Trophoblast cell (in vitro differentiated cells and primary cell): Measurements from ENCODE around the gene ABCF3.
A peak's percentile ranks its signal among the peaks of the same experiment; 100 is the strongest.

Source experiments
- DNase-seq, 2 donors: peaks; one replicate each; pipeline ENCODE4 v3.0.0-alpha.2; 2016
- H2AFZ ChIP-seq: 2 replicates; pipeline ENCODE4 v1.6.1; 2013; ENCODE audit warnings: low read length, moderate library complexity, mild to moderate bottlenecking; ENCODE audit not compliant: insufficient read depth, poor library complexity
- H2AK5ac ChIP-seq: 2 replicates; pipeline ENCODE4 v1.6.1; 2013; ENCODE audit warnings: mild to moderate bottlenecking, low read length
- H2BK120ac ChIP-seq: 2 replicates; pipeline ENCODE4 v1.6.1; 2013; ENCODE audit warnings: low read length, mild to moderate bottlenecking, moderate library complexity; ENCODE audit not compliant: insufficient read depth, poor library complexity
- H2BK12ac ChIP-seq: 2 replicates; pipeline ENCODE4 v1.6.1; 2013; ENCODE audit warnings: mild to moderate bottlenecking, low read length, moderate library complexity
- H2BK5ac ChIP-seq: 2 replicates; pipeline ENCODE4 v1.6.1; 2013; ENCODE audit warnings: low read length, low read depth, moderate library complexity, mild to moderate bottlenecking; ENCODE audit not compliant: poor library complexity
- H3K14ac ChIP-seq: 2 replicates; pipeline ENCODE4 v1.6.1; 2013; ENCODE audit warnings: mild to moderate bottlenecking, low read length
- H3K18ac ChIP-seq: 2 replicates; pipeline ENCODE4 v1.6.1; 2013; ENCODE audit warnings: mild to moderate bottlenecking, low read length
- H3K23ac ChIP-seq: 2 replicates; pipeline ENCODE4 v1.6.1; 2013; ENCODE audit warnings: low read length
- H3K27ac ChIP-seq: 2 replicates; pipeline ENCODE4 v1.5.1; 2013; ENCODE audit warnings: low read depth, mild to moderate bottlenecking, inconsistent platforms, low read length, moderate library complexity
- H3K27me3 ChIP-seq: 2 replicates; pipeline ENCODE4 v1.6.1; 2013; ENCODE audit warnings: inconsistent platforms, mild to moderate bottlenecking, low read length, moderate library complexity; ENCODE audit not compliant: insufficient read depth
- H3K36me3 ChIP-seq, 2 experiments: 1 replicate in 1 of 2; 2 replicates in 1 of 2; pipeline ENCODE4 v1.6.1; 2013; ENCODE audit warnings: low read length in 2 of 2, mild to moderate bottlenecking in 2 of 2, moderate library complexity in 1 of 2; ENCODE audit not compliant: insufficient read depth in 2 of 2, control insufficient read depth in 1 of 2
- H3K4ac ChIP-seq: 2 replicates; pipeline ENCODE4 v1.6.1; 2013; ENCODE audit warnings: low read depth, mild to moderate bottlenecking, low read length, moderate library complexity
- H3K4me1 ChIP-seq, 2 experiments: 1 replicate in 1 of 2; 2 replicates in 1 of 2; pipeline ENCODE4 v1.6.1; 2013; ENCODE audit warnings: low read length in 2 of 2, mild to moderate bottlenecking in 2 of 2, moderate library complexity in 1 of 2; ENCODE audit not compliant: insufficient read depth in 2 of 2, control insufficient read depth in 1 of 2
- H3K4me2 ChIP-seq: 2 replicates; pipeline ENCODE4 v1.6.1; 2013; ENCODE audit warnings: inconsistent platforms, mild to moderate bottlenecking, low read length, moderate library complexity
- H3K4me3 ChIP-seq: 2 replicates; pipeline ENCODE4 v1.5.1; 2013; ENCODE audit warnings: mild to moderate bottlenecking, low read depth, low read length, inconsistent platforms
- H3K79me1 ChIP-seq: one replicate; pipeline ENCODE4 v1.6.1; 2013; ENCODE audit warnings: low read length
- H3K79me2 ChIP-seq: 2 replicates; pipeline ENCODE4 v1.6.1; 2013; ENCODE audit warnings: low read length, mild to moderate bottlenecking; ENCODE audit not compliant: control insufficient read depth, insufficient read depth, poor library complexity
- H3K9ac ChIP-seq: 2 replicates; pipeline ENCODE4 v1.6.1; 2013; ENCODE audit warnings: mild to moderate bottlenecking, low read length
- H3K9me3 ChIP-seq: 2 replicates; pipeline ENCODE4 v1.6.1; 2013; ENCODE audit warnings: low read depth, mild to moderate bottlenecking, control low read depth, inconsistent platforms, low read length; ENCODE audit not compliant: insufficient read depth
- H4K12ac ChIP-seq: 2 replicates; pipeline ENCODE4 v1.6.1; 2013; ENCODE audit warnings: low read depth, mild to moderate bottlenecking, low read length, moderate library complexity
- H4K8ac ChIP-seq: 2 replicates; pipeline ENCODE4 v1.6.1; 2013; ENCODE audit warnings: low read depth, mild to moderate bottlenecking, low read length, moderate library complexity
- H4K91ac ChIP-seq: one replicate; pipeline ENCODE4 v1.6.1; 2013; ENCODE audit warnings: low read depth, mild to moderate bottlenecking, low read length, moderate library complexity
- WGBS: extraction: QIAGEN DNeasy Blood & Tissue Kit; methylation state at CpG from one replicate; pipeline ENCODE4 v1.1.7; 2013; ENCODE audit warnings: missing lambda C conversion rate; ENCODE audit not compliant: insufficient read length, insufficient coverage; ENCODE audit errors: extremely low coverage; 5-methylcytosine and 5-hydroxymethylcytosine counted together

Gene ABCF3

DNA sequence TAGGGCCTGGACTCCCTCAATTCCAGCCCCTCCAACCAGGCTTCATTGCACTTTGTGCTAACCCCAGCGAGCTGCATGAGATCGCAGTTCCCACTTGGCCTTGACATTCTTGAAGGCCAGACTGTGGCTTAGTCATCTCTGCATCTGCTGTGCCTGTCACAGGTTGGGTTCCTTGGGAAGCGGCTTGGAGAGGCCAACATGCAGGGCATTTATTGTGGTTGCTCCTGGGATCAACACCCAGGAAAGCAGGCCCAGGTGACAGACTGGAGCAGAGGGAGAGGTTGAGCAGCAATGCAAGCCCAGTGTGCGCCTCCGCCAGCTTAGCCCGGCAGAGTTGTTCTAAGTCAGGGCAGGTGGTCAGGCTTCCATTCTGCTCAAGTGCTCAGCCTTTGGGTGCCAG, 10.5 kb downstream of the ABCF3 start:
- Histone ChIP-seq H2BK120ac (no peak overlapping the region), H3K14ac (no peak overlapping the region), H3K27ac (no peak overlapping the region), H3K23ac (no peak overlapping the region), H2AFZ (no peak overlapping the region), H3K36me3 (peaks cover 28 to 31% of the 10 kb centered on the region in 2 experiments), H4K12ac (no peak overlapping the region), H3K4me1 (no peaks in the 10 kb centered on the region), H3K4me2 (no peak overlapping the region), H3K9ac (no peak overlapping the region), H3K4ac (no peak overlapping the region), H2BK12ac (no peak overlapping the region), H2BK5ac (no peak overlapping the region), H3K79me2 (no peaks in the 10 kb centered on the region), H3K9me3 (no peaks in the 10 kb centered on the region), H2AK5ac (no peak overlapping the region), H3K18ac (no peak overlapping the region), H4K91ac (no peak overlapping the region), H4K8ac (no peak overlapping the region), H3K27me3 (no peaks in the 10 kb centered on the region), H3K79me1 (no peaks in the 10 kb centered on the region), H3K4me3 (no peak overlapping the region)
- no CpG with 5 or more reads among the region's 6 CpGs for WGBS
- no peak for DNase-seq

DNA sequence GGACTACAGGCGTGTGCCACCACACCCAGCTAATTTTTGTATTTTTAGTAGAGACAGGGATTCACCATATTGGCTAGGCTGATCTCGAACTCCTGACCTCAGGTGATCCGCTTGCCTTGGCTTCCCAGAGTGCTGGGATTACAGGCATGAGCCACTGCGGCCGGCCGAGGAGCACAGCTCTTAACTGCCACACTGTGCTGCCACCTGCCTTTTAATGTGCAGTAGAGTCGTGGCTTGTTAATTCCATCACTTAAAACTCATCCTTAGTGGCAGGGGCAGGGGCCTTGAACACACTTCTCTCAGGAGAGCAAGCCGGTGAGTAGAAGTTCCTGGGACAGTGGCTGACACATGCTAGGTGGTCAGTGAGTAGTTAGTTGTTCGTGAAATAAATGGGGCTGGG, 12.5 kb downstream of the ABCF3 start:
- Histone ChIP-seq H3K36me3 (peaks cover 16 to 17% of the 10 kb centered on the region in 2 experiments), H3K14ac (no peak overlapping the region), H3K79me1 (no peaks in the 10 kb centered on the region), H3K4ac (no peak overlapping the region), H3K4me2 (no peak overlapping the region), H2AFZ (no peak overlapping the region), H4K8ac (no peak overlapping the region), H3K4me3 (no peak overlapping the region), H3K18ac (no peak overlapping the region), H2BK12ac (no peak overlapping the region), H2BK5ac (no peak overlapping the region), H3K9ac (no peak overlapping the region), H2BK120ac (no peak overlapping the region), H3K23ac (no peak overlapping the region), H3K27ac (no peak overlapping the region), H3K27me3 (no peaks in the 10 kb centered on the region), H4K91ac (no peak overlapping the region), H3K79me2 (no peaks in the 10 kb centered on the region), H3K4me1 (no peaks in the 10 kb centered on the region), H2AK5ac (no peak overlapping the region), H4K12ac (no peak overlapping the region), H3K9me3 (no peaks in the 10 kb centered on the region)
- DNase-seq = no peak
- no CpG with 5 or more reads among the region's 9 CpGs for WGBS

DNA sequence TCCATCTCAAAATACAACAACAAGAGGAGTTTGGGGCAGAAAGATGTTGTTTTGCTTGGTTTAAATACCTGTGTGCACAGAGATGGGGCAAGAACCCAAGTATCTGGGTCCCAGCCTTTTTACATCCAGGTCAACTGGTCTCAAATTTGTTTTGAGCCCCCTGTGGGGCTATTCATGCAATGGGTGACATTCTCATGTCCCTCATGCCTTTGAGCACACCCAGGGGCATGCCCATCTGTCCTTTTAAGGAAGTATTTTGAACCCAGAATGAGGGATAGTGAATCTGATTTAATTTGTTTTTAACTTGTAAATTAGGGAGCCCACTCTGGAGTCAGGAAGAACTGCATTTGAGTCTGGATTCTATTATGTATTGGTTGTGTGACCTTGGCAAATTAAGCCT, 14.8 kb downstream of the ABCF3 start:
- DNase-seq = no peak
- Histone ChIP-seq H2AK5ac (no peak overlapping the region), H3K14ac (no peak overlapping the region), H2BK12ac (no peak overlapping the region), H3K36me3 (peaks cover 0 to 4% of the 10 kb centered on the region in 2 experiments), H4K12ac (no peak overlapping the region), H3K4ac (no peak overlapping the region), H3K9ac (no peak overlapping the region), H3K79me2 (no peaks in the 10 kb centered on the region), H3K4me1 (no peaks in the 10 kb centered on the region), H2AFZ (no peak overlapping the region), H2BK120ac (no peak overlapping the region), H3K9me3 (no peaks in the 10 kb centered on the region), H2BK5ac (no peak overlapping the region), H3K27ac (no peak overlapping the region), H4K8ac (no peak overlapping the region), H3K23ac (no peak overlapping the region), H3K4me2 (no peak overlapping the region), H3K18ac (no peak overlapping the region), H3K4me3 (no peak overlapping the region), H4K91ac (no peak overlapping the region), H3K79me1 (no peaks in the 10 kb centered on the region), H3K27me3 (no peaks in the 10 kb centered on the region)

DNA sequence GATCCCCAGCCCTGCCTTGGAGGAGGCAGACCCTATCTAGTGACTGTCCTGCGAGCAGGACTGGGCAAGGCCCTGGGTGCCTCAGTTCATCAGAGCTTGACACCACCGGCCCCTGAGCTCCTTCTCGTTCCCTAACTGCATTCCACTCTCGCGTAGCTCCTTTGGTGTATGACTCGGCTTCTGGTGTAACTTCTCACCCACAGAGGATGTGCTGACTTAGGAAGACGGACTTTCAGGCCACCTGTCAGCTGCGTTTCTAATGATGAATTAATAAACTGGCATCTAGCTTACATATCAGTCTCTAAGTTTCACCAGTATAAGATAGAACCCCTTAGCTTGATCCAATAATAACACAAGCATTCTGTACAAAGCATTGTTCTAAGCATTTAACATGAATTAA, 17.5 kb downstream of the ABCF3 start:
- Histone ChIP-seq H3K4me1 (no peaks in the 10 kb centered on the region), H3K14ac (no peak overlapping the region), H2BK12ac (no peak overlapping the region), H3K18ac (no peak overlapping the region), H3K4me2 (no peak overlapping the region), H4K8ac (no peak overlapping the region), H3K79me2 (no peaks in the 10 kb centered on the region), H3K27me3 (no peaks in the 10 kb centered on the region), H3K4me3 (no peak overlapping the region), H2BK5ac (no peak overlapping the region), H3K9ac (no peak overlapping the region), H3K4ac (no peak overlapping the region), H2BK120ac (no peak overlapping the region), H4K12ac (no peak overlapping the region), H3K36me3 (no peaks in the 10 kb centered on the region), H3K79me1 (no peaks in the 10 kb centered on the region), H2AFZ (no peak overlapping the region), H2AK5ac (no peak overlapping the region), H4K91ac (no peak overlapping the region), H3K9me3 (peaks cover 3% of the 10 kb centered on the region), H3K23ac (no peak overlapping the region), H3K27ac (no peak overlapping the region)
- no CpG with 5 or more reads among the region's 8 CpGs for WGBS
- peak in 1 of 2 donors; percentile 9 for DNase-seq
